ENCODE data around the gene PANX2.

Gene PANX2

DNA sequence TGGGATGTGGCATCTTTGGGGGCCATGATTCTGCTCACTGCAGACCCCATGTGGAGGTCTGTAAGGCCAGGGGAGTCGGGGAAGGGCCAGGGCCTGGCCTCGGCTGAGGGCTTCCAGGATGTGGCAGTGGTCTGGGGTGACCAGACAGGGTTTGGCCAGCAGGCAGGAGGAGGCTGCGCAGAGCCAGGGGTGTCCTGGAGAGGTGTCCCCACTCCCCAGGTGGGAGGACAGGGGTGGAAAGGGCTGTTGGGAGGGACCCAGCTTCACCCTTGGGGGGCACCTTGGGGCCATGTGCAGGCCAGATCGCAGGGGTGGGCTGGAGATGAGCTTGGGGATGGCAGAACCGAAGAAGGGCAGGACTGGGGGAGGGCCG, 3.4 kb downstream of the PANX2 start:
- Mint-ChIP-seq H3K27ac (no peak overlapping the region), H3K36me3 (ENCODE audit: low read depth) (no peaks in the 10 kb centered on the region), H3K27me3 (ENCODE audit: low read depth, poor library complexity) (peaks cover 42% of the 10 kb centered on the region), H3K9me3 (no peaks in the 10 kb centered on the region), H3K4me3 (no peak overlapping the region), H3K4me1 (peaks cover 14% of the 10 kb centered on the region)
- no peak for DNase-seq
- TF ChIP-seq, protein P1, sequence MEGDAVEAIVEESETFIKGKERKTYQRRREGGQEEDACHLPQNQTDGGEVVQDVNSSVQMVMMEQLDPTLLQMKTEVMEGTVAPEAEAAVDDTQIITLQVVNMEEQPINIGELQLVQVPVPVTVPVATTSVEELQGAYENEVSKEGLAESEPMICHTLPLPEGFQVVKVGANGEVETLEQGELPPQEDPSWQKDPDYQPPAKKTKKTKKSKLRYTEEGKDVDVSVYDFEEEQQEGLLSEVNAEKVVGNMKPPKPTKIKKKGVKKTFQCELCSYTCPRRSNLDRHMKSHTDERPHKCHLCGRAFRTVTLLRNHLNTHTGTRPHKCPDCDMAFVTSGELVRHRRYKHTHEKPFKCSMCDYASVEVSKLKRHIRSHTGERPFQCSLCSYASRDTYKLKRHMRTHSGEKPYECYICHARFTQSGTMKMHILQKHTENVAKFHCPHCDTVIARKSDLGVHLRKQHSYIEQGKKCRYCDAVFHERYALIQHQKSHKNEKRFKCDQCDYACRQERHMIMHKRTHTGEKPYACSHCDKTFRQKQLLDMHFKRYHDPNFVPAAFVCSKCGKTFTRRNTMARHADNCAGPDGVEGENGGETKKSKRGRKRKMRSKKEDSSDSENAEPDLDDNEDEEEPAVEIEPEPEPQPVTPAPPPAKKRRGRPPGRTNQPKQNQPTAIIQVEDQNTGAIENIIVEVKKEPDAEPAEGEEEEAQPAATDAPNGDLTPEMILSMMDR (IDR thresholded peaks at IDR 0.05) = no peak

DNA sequence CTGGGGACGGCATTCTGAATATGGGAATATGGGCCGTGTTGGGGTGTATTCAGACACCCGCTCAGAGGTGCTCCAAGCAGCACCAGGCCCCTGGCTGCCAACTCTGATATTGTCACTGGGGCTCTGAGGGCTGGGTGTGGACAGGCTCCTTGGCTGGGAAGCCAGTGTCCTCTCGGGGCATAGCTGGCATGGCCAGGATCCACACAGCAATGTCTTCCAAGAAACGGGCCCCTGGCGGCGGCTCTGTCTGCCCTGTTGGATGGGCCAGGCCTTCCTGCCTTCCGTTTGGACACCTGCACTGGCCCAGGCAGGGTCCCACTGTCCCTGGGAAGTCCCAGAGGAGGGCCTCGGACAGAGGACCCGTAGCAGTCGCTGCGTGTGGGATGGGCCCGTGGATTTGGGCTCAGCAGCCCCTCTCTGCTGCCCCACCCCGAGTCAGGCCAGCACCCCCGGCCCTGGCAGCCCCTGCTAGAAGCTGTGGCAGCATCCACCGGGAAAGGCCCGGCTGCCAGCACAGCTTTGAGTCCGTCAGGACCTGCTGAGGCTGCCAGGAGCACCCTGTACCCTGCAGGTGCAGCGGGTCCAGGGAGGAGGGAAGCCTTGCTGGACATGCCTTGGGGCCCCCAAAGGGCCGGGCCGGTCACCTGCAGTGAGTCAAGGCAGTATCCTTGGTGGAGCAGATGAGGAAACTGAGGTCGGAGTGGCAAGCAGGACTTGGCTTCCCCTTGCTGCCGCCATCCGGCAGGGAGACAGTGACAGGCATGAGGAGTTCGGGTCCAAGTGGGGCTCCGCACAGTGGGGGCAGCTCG, 4.1 kb downstream of the PANX2 start:
- Mint-ChIP-seq H3K9me3 (no peaks in the 10 kb centered on the region), H3K4me1 (peaks cover 16% of the 10 kb centered on the region), H3K36me3 (ENCODE audit: low read depth) (no peaks in the 10 kb centered on the region), H3K4me3 (no peak overlapping the region), H3K27ac (no peak overlapping the region), H3K27me3 (ENCODE audit: low read depth, poor library complexity) (peaks cover 37% of the 10 kb centered on the region)
- no peak for DNase-seq
- TF ChIP-seq, protein P1 (IDR thresholded peaks at IDR 0.05) = no peak

DNA sequence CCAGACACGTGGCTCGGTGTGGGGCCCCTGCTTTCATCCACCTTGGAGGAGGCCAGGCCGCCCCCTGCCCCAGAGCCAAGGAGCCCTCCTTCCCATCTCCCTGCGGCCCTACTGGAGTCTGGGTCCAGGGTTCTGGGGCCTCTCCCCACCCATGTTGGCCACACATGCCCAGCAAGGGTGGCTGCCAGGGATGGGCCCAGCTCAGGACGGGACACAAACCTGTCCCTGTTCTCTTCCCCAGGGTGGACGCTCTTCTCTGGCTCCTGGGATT, 4.6 kb downstream of the PANX2 start:
- Mint-ChIP-seq H3K27ac (no peak overlapping the region), H3K4me1 (peaks cover 22% of the 10 kb centered on the region), H3K36me3 (ENCODE audit: low read depth) (no peaks in the 10 kb centered on the region), H3K4me3 (no peak overlapping the region), H3K9me3 (no peaks in the 10 kb centered on the region), H3K27me3 (ENCODE audit: low read depth, poor library complexity) (peaks cover 33% of the 10 kb centered on the region)
- DNase-seq = no peak
- TF ChIP-seq, protein P1 (IDR thresholded peaks at IDR 0.05) = no peak

DNA sequence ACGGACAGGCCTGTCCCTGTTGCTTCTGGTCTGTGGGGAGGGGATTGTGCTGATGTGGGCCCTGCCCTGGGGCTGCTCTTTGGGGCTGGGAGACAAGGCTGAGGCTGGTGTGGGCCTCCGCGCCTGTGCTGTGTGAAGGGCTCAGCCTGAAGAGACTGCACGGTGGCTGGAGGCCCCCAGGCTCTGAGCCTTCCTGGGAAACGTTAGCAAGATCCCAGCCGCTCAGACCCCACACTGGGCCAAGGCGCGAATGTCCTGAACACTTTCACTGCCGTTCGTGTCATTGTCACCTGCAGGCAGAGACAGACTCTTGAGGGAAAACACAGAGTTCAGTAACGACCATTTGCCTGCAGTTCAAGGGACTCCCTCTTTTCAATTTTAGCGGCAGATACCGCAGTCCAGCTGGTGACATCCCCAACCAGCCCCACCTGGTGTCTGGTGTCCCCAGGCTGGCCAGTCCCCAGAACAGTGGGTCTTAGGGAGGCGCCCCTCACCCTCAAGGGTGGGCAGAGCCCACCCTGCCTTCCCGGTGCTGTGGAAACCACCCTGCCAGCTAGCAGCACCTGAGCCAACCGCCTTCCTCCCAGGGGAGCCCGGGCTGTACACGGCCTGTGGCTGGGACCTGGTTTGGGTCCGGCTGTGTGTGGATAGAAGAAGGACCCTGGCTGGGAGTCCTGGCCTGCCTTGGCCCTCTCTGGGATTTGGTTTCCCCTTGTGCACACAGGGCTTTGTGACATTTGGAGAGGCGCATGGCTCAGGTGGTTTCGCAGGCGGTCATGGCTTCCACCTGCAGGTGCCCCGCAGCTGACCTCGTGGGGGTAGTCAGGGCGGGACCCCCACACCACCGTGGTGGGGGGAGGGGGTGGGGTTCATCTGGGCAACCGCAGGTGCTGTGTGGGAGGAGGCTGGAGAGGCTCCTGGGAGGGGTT, 5.7 kb downstream of the PANX2 start:
- H3K4me3 Mint-ChIP-seq = no peak overlapping the region
- no peak overlapping the region for H3K27ac Mint-ChIP-seq
- TF ChIP-seq, protein P1 (IDR thresholded peaks at IDR 0.05) = no peak
- DNase-seq = peak; percentile 8
- H3K27me3 Mint-ChIP-seq (ENCODE audit: low read depth, poor library complexity) = peaks cover 30% of the 10 kb centered on the region
- peaks cover 20% of the 10 kb centered on the region for H3K4me1 Mint-ChIP-seq
- no peaks in the 10 kb centered on the region for H3K36me3 Mint-ChIP-seq (ENCODE audit: low read depth)
- no peaks in the 10 kb centered on the region for H3K9me3 Mint-ChIP-seq

DNA sequence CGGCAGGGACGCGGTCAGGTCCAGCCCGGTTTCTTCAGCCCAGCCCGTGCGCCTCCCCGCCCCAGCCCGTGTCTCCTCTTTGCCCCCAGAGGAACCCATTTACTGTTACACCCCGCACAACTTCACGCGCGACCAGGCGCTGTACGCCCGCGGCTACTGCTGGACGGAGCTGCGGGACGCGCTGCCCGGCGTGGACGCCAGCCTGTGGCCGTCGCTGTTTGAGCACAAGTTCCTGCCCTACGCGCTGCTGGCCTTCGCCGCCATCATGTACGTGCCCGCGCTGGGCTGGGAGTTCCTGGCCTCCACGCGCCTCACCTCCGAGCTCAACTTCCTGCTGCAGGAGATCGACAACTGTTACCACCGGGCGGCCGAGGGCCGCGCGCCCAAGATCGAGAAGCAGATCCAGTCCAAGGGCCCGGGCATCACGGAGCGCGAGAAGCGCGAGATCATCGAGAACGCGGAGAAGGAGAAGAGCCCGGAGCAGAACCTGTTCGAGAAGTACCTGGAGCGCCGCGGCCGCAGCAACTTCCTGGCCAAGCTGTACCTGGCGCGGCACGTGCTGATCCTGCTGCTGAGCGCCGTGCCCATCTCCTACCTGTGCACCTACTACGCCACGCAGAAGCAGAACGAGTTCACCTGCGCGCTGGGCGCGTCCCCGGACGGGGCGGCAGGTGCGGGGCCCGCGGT, 6.5 kb downstream of the PANX2 start:
- TF ChIP-seq, protein P1 (IDR thresholded peaks at IDR 0.05) = no peak
- Mint-ChIP-seq H3K4me3 (no peak overlapping the region), H3K9me3 (no peaks in the 10 kb centered on the region), H3K36me3 (ENCODE audit: low read depth) (no peaks in the 10 kb centered on the region), H3K27ac (no peak overlapping the region), H3K4me1 (peaks cover 19% of the 10 kb centered on the region), H3K27me3 (ENCODE audit: low read depth, poor library complexity) (peaks cover 22% of the 10 kb centered on the region)
- no peak for DNase-seq
